WTC11 (cell line): ENCODE results near the gene FCRL6. TPM values are rescaled to one million over a fixed set of nuclear protein-coding genes. Genes with fewer than 3 reads are reported as not detected.

ENCODE experiments used
- ATAC-seq: fragments of 200-7000 bp; cut with Tn5 transposase; 2 replicates; pipeline ENCODE4 v1.10.0; 2021; ENCODE audit warnings: mild to moderate bottlenecking, moderate library complexity
- CTCF ChIA-PET: fragments of 300-600 bp; sonication (Branson Sonifier 250); formaldehyde crosslinking; loops from one replicate; lab custom pipeline; 2021; ENCODE audit warnings: antibody characterized with exemption; lab: Charles Lee
- POLR2A ChIA-PET: fragments of 350-600 bp; sonication (Branson Sonifier 250); formaldehyde crosslinking; loops from one replicate; lab custom pipeline; 2021; ENCODE audit warnings: antibody characterized with exemption; lab: Charles Lee
- DNase-seq: peaks from one replicate; pipeline ENCODE4 v3.0.0; 2021; ENCODE audit warnings: low spot score
- H3K27ac Mint-ChIP-seq: 2 replicates; pipeline ENCODE4 v1.8.0; 2021; ENCODE audit warnings: mixed read lengths
- H3K27me3 Mint-ChIP-seq: 2 replicates; pipeline ENCODE4 v1.8.0; 2021; ENCODE audit warnings: low read depth, mild to moderate bottlenecking, moderate library complexity, mixed read lengths
- H3K36me3 Mint-ChIP-seq: 2 replicates; pipeline ENCODE4 v1.8.0; 2021; ENCODE audit warnings: mixed read lengths
- H3K4me1 Mint-ChIP-seq: 2 replicates; pipeline ENCODE4 v1.8.0; 2022; ENCODE audit warnings: mixed read lengths
- H3K4me3 Mint-ChIP-seq: 2 replicates; pipeline ENCODE4 v1.8.0; 2021; ENCODE audit warnings: mild to moderate bottlenecking, moderate library complexity, mixed read lengths
- H3K9me3 Mint-ChIP-seq: 2 replicates; pipeline ENCODE4 v1.8.0; 2021; ENCODE audit warnings: mixed read lengths
- AR ChIP-seq: fragments of 250-450 bp; sonication (Bioruptor Pico); IDR thresholded peaks from 2 replicates; pipeline ENCODE4 v1.9.0; 2021; ENCODE audit warnings: mild to moderate bottlenecking
- ATF2 ChIP-seq: sonication (generic); formaldehyde crosslinking; IDR thresholded peaks from 2 replicates; pipeline ENCODE4 v1.8.1; 2022; ENCODE audit warnings: low read depth, missing genetic modification reagents, borderline replicate concordance
- CREB1 ChIP-seq: sonication (generic); formaldehyde crosslinking; IDR thresholded peaks from 2 replicates; pipeline ENCODE4 v1.8.0; 2023; ENCODE audit warnings: mild to moderate bottlenecking, missing genetic modification reagents
- CREM ChIP-seq: sonication (generic); formaldehyde crosslinking; IDR thresholded peaks from 2 replicates; pipeline ENCODE4 v1.8.1; 2022; ENCODE audit warnings: mild to moderate bottlenecking, missing genetic modification reagents, moderate library complexity
- E2F4 ChIP-seq: sonication (generic); formaldehyde crosslinking; IDR thresholded peaks from 2 replicates; pipeline ENCODE4 v1.8.1; 2022; ENCODE audit warnings: low read depth, mild to moderate bottlenecking, moderate library complexity, missing genetic modification reagents, borderline replicate concordance
- EMX1 ChIP-seq: fragments of 250-450 bp; sonication (Bioruptor Pico); IDR thresholded peaks from 2 replicates; pipeline ENCODE4 v1.8.0; 2021; ENCODE audit warnings: mild to moderate bottlenecking
- ESRRA ChIP-seq: sonication (generic); formaldehyde crosslinking; IDR thresholded peaks from 2 replicates; pipeline ENCODE4 v1.8.1; 2022; ENCODE audit warnings: mild to moderate bottlenecking, missing genetic modification reagents, borderline replicate concordance
- FOXP1 ChIP-seq: sonication (generic); formaldehyde crosslinking; IDR thresholded peaks from 2 replicates; pipeline ENCODE4 v1.8.0; 2022; ENCODE audit warnings: missing genetic modification reagents, mild to moderate bottlenecking, moderate library complexity, borderline replicate concordance
- GTF2I ChIP-seq: fragments of 250-450 bp; sonication (Bioruptor Pico); conservative IDR thresholded peaks from 2 replicates; pipeline ENCODE4 v1.4.0; 2021; ENCODE audit warnings: mild to moderate bottlenecking
- IRF2 ChIP-seq: sonication (generic); formaldehyde crosslinking; IDR thresholded peaks from 2 replicates; pipeline ENCODE4 v1.8.0; 2022; ENCODE audit warnings: low read depth, missing genetic modification reagents, borderline replicate concordance
- KAT7 ChIP-seq: sonication (generic); formaldehyde crosslinking; IDR thresholded peaks from 2 replicates; pipeline ENCODE4 v1.8.1; 2023; ENCODE audit warnings: missing genetic modification reagents, mild to moderate bottlenecking, borderline replicate concordance
- MLX ChIP-seq: sonication (generic); formaldehyde crosslinking; IDR thresholded peaks from 2 replicates; pipeline ENCODE4 v1.8.1; 2023; ENCODE audit warnings: mild to moderate bottlenecking, missing genetic modification reagents, moderate library complexity
- NR2C2 ChIP-seq: sonication (generic); formaldehyde crosslinking; IDR thresholded peaks from 2 replicates; pipeline ENCODE4 v1.8.0; 2022; ENCODE audit warnings: mild to moderate bottlenecking, missing genetic modification reagents
- TP53 ChIP-seq: sonication (generic); formaldehyde crosslinking; IDR thresholded peaks from 2 replicates; pipeline ENCODE4 v1.8.1; 2023; ENCODE audit warnings: mild to moderate bottlenecking, missing genetic modification reagents
- USF2 ChIP-seq: sonication (generic); formaldehyde crosslinking; IDR thresholded peaks from 2 replicates; pipeline ENCODE4 v1.8.1; 2023; ENCODE audit warnings: mild to moderate bottlenecking, missing genetic modification reagents, moderate library complexity
- ZNF219 ChIP-seq: sonication (generic); formaldehyde crosslinking; IDR thresholded peaks from 2 replicates; pipeline ENCODE4 v1.8.0; 2023; ENCODE audit warnings: missing genetic modification reagents, mild to moderate bottlenecking, borderline replicate concordance
- total RNA-seq: library from RNA; stranded (reverse); gene quantifications from 3 replicates; pipeline ENCODE4 v1.2.3, GENCODE V29; 2021
- TF ChIP-seq, protein P1 (sequence below): sonication (generic); formaldehyde crosslinking; IDR thresholded peaks from 2 replicates; pipeline ENCODE4 v1.8.0; 2023; ENCODE audit warnings: missing genetic modification reagents, mild to moderate bottlenecking, borderline replicate concordance
- TF ChIP-seq, protein P2 (sequence below): sonication (generic); formaldehyde crosslinking; IDR thresholded peaks from 2 replicates; pipeline ENCODE4 v1.8.1; 2023; ENCODE audit warnings: mild to moderate bottlenecking, missing genetic modification reagents
- TF ChIP-seq, protein P3 (sequence below): fragments of 200-600 bp; IDR thresholded peaks from 2 replicates; pipeline ENCODE4 v1.8.0; 2022; ENCODE audit warnings: antibody characterized with exemption

The FCRL6 gene
- total RNA-seq, 1 experiment from 2014 or later: not detected

DNA sequence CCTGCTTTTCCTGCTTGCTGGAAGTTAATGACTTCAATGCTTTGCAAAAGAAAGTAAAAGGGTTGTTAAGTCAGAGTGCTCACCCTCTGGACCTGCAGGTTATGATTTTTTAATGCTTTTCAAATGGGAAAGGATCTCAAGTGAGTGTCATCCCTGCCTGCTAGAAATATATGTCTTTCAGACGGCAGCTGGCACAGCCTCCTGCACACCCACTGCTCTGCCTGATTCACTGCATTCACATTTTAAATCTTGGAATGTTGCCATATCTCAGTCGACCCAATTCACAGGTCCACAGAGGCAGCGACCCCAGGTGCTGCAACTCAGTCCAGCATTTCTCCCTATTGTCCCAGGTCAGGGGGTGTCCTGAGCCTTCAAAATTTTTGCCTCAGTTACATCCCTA, 10.7 kb upstream of the FCRL6 start (continued):
- TF ChIP-seq MLX (CRISPR knock-in tag): no peak
- no peak for TF ChIP-seq USF2 (CRISPR knock-in tag)

DNA sequence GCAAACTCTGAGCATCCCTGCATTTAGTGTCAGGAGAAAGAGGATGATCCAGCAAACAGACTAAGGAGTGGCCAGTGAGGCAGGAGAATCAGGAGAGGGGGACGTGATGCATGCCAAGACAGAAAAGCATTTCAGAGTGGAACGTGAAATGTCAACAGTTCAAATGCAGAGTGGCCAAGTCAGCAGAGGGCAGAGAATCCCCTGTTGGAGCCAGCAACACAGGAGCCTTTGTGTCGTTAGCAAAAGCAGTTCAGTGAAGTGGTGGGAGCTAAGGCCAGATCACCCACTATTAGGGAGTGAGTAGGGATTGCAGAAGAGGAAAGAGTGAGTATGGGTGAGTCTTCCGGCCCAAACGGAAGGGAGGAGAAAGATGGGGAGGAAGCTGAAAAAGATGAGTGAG, 6.6 kb upstream of the FCRL6 start:
- Mint-ChIP-seq H3K4me3 (no peak overlapping the region), H3K9me3 (no peaks in the 10 kb centered on the region), H3K27ac (no peak overlapping the region), H3K27me3 (no peaks in the 10 kb centered on the region; the same call in 1 of the 2 replicates), H3K4me1 (no peaks in the 10 kb centered on the region), H3K36me3 (no peaks in the 10 kb centered on the region)
- ATAC-seq (no peak), DNase-seq (no peak)
- ChIA-PET POLR2A (no interaction called here), CTCF (interaction anchor here (2.3 to 2.5 kb wide), 2 partner anchors 15 to 212 kb away, joined by 6 to 9 read pairs; partner anchors contain the start of gene DUSP23)
- TF ChIP-seq, protein P1, sequence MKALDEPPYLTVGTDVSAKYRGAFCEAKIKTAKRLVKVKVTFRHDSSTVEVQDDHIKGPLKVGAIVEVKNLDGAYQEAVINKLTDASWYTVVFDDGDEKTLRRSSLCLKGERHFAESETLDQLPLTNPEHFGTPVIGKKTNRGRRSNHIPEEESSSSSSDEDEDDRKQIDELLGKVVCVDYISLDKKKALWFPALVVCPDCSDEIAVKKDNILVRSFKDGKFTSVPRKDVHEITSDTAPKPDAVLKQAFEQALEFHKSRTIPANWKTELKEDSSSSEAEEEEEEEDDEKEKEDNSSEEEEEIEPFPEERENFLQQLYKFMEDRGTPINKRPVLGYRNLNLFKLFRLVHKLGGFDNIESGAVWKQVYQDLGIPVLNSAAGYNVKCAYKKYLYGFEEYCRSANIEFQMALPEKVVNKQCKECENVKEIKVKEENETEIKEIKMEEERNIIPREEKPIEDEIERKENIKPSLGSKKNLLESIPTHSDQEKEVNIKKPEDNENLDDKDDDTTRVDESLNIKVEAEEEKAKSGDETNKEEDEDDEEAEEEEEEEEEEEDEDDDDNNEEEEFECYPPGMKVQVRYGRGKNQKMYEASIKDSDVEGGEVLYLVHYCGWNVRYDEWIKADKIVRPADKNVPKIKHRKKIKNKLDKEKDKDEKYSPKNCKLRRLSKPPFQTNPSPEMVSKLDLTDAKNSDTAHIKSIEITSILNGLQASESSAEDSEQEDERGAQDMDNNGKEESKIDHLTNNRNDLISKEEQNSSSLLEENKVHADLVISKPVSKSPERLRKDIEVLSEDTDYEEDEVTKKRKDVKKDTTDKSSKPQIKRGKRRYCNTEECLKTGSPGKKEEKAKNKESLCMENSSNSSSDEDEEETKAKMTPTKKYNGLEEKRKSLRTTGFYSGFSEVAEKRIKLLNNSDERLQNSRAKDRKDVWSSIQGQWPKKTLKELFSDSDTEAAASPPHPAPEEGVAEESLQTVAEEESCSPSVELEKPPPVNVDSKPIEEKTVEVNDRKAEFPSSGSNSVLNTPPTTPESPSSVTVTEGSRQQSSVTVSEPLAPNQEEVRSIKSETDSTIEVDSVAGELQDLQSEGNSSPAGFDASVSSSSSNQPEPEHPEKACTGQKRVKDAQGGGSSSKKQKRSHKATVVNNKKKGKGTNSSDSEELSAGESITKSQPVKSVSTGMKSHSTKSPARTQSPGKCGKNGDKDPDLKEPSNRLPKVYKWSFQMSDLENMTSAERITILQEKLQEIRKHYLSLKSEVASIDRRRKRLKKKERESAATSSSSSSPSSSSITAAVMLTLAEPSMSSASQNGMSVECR (CRISPR knock-in tag): no peak
- TF ChIP-seq IRF2 (CRISPR knock-in tag): no peak
- no peak for TF ChIP-seq AR (CRISPR knock-in tag)
- TF ChIP-seq FOXP1: no peak
- TF ChIP-seq, protein P2, sequence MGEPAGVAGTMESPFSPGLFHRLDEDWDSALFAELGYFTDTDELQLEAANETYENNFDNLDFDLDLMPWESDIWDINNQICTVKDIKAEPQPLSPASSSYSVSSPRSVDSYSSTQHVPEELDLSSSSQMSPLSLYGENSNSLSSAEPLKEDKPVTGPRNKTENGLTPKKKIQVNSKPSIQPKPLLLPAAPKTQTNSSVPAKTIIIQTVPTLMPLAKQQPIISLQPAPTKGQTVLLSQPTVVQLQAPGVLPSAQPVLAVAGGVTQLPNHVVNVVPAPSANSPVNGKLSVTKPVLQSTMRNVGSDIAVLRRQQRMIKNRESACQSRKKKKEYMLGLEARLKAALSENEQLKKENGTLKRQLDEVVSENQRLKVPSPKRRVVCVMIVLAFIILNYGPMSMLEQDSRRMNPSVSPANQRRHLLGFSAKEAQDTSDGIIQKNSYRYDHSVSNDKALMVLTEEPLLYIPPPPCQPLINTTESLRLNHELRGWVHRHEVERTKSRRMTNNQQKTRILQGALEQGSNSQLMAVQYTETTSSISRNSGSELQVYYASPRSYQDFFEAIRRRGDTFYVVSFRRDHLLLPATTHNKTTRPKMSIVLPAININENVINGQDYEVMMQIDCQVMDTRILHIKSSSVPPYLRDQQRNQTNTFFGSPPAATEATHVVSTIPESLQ (CRISPR knock-in tag): no peak
- no peak for TF ChIP-seq CREB1 (CRISPR knock-in tag)
- TF ChIP-seq GTF2I (CRISPR knock-in tag): no peak
- no peak for TF ChIP-seq KAT7 (CRISPR knock-in tag)
- TF ChIP-seq EMX1 (CRISPR knock-in tag): no peak
- no peak for TF ChIP-seq CREM (CRISPR knock-in tag)
- TF ChIP-seq, protein P3, sequence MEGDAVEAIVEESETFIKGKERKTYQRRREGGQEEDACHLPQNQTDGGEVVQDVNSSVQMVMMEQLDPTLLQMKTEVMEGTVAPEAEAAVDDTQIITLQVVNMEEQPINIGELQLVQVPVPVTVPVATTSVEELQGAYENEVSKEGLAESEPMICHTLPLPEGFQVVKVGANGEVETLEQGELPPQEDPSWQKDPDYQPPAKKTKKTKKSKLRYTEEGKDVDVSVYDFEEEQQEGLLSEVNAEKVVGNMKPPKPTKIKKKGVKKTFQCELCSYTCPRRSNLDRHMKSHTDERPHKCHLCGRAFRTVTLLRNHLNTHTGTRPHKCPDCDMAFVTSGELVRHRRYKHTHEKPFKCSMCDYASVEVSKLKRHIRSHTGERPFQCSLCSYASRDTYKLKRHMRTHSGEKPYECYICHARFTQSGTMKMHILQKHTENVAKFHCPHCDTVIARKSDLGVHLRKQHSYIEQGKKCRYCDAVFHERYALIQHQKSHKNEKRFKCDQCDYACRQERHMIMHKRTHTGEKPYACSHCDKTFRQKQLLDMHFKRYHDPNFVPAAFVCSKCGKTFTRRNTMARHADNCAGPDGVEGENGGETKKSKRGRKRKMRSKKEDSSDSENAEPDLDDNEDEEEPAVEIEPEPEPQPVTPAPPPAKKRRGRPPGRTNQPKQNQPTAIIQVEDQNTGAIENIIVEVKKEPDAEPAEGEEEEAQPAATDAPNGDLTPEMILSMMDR: no peak
- TF ChIP-seq ATF2: no peak
- TF ChIP-seq E2F4: no peak
- TF ChIP-seq ESRRA (CRISPR knock-in tag): no peak
- no peak for TF ChIP-seq ZNF219 (CRISPR knock-in tag)
- no peak for TF ChIP-seq TP53
- TF ChIP-seq NR2C2: no peak
